22Rv1 (cell line): Measurements from ENCODE around the gene BCL2L2.

Source experiments
- H3K27ac ChIP-seq: fragments of 450-650 bp; 2 replicates; pipeline ENCODE4 v1.5.1; 2017
- CTCF ChIP-seq: fragments of 450-650 bp; IDR thresholded peaks from 2 replicates; pipeline ENCODE4 v1.5.1; 2017; ENCODE audit warnings: mild to moderate bottlenecking
- ZFX ChIP-seq: fragments of 450-650 bp; IDR thresholded peaks from 2 replicates; pipeline ENCODE4 v1.6.1; 2017; ENCODE audit warnings: antibody characterized with exemption, borderline replicate concordance

BCL2L2 gene

GRCh38 chr14:23297096-23297495 lies 9.5 kb upstream of the BCL2L2 start:
- H3K27ac ChIP-seq: no peak overlapping the region; the same call in 1 of the 2 replicates
- TF ChIP-seq ZFX (no peak), CTCF (no peak)

GRCh38 chr14:23297611-23298277 lies 8.9 kb upstream of the BCL2L2 start:
- TF ChIP-seq ZFX (no peak), CTCF (no peak)
- no peak overlapping the region for H3K27ac ChIP-seq

GRCh38 chr14:23299211-23299957 lies 7.2 kb upstream of the BCL2L2 start:
- H3K27ac ChIP-seq: peak overlapping the region; percentile 96
- no peak for TF ChIP-seq ZFX
- peak; percentile 54 for TF ChIP-seq CTCF

GRCh38 chr14:23299986-23300686 lies 6.5 kb upstream of the BCL2L2 start:
- TF ChIP-seq ZFX (no peak), CTCF (peak; percentile 13; the same call in 1 of the 2 replicates)
- peak overlapping the region; percentile 96 for H3K27ac ChIP-seq

- H3K27ac ChIP-seq: peak overlapping the region; percentile 96
Measured at GRCh38 chr14:23300687-23301223, 5.9 kb upstream of the BCL2L2 start.

GRCh38 chr14:23301288-23301968 lies 5.2 kb upstream of the BCL2L2 start:
- TF ChIP-seq ZFX (no peak), CTCF (peak; percentile 95)
- H3K27ac ChIP-seq: peak overlapping the region; percentile 96

More at GRCh38 chr14:23300687-23301223, 5.9 kb upstream of the BCL2L2 start:
- no peak for TF ChIP-seq CTCF
- no peak for TF ChIP-seq ZFX
